ENCODE measurements around the gene SACM1L.

GRCh38 chr3:45773072-45773471 is 83.9 kb downstream of the SACM1L start:
- no peak for TF ChIP-seq POLR2A (IDR thresholded peaks at IDR 0.05)
- TF ChIP-seq CTCF (IDR thresholded peaks at IDR 0.05) = no peak

All from heart left ventricle (tissue), 13 donors.